ENCODE data around the gene FNDC3B.

The FNDC3B gene

DNA sequence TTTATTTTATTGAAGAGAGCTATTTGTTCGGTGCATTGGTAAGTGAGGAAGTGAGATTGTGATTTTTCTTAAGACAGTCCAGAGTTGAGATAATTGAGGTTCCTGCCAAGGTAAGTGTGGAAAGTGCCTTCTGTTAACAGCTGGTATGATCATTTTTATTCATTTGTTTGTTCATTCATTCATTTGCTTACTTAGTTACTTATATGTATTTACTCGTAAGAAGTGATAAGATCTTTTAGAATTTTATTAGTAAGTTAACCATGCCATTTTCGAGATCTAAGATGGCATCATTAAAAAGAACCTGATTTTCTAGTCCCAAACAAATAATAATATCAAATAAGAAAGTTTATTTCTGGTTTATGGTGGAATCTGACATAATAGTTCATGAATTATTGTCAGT, 258.9 kb downstream of the FNDC3B start:
- DNase-seq = no peak

DNA sequence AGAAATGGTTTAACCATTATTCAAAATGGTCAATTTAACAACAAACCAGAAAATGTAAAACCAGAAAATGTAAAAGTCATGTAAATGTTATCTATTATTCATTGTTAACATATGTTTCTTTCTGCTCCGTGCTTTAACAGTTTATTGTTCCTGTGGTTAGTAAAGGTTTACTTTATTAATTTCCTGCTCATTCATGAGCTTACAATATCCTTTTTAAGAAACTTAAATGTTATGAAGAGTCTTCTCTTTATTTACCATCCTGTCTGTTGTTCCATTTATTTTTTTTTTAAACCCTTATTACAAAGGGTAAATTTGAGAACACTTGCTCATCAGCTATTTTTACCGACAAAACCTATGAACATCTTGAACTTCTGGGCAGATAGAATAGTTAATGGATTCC, 260.8 kb downstream of the FNDC3B start:
- no peak for DNase-seq

DNA sequence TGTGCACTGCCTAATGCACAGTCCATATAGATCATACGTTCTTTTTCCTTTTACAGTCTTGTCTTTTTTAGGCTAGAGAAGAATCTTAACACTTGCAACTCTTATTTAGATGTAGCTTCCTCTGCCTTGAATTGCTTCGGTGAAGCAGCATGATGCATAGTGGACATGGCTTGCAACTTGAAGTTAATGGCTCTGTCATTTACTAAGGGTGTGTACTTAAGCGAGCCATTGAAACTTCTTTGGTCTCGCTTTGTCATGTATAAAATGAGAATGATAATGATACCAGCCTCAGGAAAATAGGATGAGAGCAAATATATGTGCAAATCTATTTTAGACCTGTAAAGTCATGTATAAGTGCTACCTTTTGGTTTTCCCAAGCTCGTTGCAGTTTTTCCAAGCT, 261.5 kb downstream of the FNDC3B start:
- DNase-seq = no peak

DNA sequence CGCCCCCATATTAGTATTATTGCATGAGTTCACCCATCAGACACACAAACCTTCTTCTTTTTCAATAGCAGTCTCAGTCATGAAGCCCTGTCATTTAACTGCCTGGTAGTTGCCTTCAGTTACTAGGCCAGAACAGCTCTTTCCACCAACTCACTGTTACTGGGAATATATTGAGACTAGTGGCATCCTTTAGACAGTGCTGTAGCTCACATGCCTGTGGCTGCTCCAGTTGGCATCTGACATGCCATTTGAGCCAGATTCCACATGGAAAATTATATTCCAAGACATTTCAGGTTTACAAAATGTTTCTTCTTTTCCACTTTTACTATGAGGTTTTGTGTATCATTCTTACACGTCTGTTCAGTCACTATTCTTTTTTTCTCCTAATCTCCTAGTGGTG, 262.8 kb downstream of the FNDC3B start:
- DNase-seq = no peak

DNA sequence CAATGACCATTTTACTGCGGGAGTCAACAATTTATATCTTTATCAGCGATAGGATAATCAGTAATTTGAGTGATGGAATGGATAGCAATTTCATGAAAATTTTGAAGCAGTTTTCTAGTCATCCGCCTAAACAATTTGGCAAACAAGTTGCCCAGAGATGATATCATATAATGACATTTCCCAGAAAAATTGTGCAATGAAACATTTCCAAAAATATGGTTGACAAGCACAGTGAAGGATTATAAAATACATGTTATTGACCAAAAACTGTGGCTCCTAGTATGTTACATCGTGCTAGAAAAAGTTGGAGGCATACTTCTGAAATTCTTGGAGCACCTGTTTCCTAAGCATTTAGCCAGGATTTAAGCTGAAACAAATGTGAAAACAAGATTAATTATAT, 263.8 kb downstream of the FNDC3B start:
- DNase-seq = no peak

DNA sequence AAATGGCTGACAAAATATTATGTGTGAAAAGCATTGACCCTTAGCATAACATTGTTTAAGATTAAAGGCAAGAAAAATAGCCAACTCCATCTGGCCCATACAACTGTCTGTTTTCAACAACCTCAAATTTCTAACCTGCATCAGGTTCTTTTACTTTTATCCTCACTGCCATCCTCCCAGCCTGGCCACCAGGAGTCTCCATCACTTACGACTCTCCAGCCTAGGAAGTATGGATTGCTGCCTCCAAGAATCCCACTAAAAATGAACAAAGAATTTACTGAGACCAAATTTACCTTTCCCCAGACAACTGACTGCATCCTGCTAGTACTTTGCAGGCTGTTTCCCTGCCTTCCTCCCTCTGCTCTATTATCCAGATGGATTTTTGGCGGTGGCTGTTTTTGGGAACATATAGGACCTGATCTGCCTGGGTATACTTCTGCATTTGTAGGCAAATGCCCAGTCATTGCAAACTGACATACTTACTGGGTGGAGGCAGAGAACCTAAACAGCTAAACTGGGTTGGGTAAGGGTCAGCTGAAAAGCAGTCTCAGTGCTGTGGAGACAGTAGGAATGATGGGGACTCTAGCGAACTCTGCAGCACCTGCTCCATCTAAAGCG, 264.7 kb downstream of the FNDC3B start:
- no peak for DNase-seq

DNA sequence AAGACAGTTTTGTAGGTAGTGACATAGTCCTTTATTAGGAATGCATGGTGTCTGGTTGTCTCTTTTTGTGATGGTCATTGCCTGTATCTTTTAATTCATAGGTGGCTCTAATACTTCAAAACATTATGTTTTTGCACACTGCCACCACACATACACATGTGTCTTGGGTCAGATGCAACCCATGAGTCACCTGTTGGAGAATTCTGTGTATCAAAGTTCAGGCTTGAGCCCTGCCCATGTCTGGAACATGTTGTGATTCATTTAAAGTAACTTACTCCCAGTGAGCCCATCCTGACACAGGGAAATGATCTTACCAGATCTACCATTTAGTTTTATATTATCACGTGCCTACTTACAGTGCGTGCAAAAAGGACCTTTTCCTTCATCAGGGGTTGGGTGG, 266.2 kb downstream of the FNDC3B start:
- DNase-seq = no peak

DNA sequence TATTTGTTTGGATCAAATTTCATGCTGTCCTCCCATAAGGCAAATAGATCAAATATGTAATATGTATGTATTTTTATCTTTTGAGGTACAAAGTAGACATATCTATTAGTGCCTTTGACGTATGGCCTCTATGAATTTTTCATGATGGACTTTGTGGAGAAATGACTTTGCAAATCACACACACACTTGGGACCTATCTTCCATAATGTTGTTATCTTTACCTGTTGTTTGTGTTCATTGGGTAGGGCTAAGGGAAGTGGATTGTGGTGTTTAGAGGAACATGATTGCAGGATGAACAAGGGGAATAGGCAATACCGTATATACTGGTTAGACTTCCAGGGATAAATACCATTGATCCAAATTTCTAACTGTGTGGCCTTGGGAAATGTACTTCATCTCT, 266.6 kb downstream of the FNDC3B start:
- no peak for DNase-seq

DNA sequence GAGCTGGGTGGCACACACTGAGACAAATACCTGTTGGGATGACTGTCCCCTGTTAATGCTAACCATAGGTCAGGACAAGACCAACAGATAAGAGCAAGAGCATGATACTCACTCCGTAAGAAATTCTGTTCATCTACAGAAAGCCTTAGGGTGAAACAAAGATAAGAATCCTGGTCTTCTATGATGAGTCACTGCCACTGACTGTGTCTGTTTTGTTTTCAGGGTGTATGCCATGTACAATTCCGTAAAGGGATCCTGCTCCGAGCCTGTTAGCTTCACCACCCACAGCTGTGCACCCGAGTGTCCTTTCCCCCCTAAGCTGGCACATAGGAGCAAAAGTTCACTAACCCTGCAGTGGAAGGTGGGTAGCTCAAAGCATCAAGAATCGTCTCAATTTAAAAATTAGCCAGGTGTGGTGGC, 267.8 kb downstream of the FNDC3B start:
- DNase-seq = no peak

DNA sequence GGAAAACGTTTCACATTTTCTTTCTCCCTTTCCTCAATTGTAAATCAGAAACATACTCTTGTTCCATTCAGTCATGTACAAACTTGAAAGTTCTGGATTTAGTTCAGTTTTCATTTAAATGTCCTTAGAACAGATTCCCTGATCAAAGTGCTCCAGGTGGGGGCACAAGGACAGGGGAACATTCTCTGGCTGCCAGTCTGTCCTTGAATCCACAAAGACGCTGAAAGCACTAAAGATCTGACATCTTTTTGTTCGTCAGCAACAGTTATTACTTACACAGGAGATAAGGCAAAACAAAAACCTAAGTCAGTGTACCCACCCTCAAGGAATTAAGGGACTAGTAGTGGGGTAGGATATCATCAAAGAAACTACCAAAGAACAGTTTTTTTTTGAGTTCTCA, 269.7 kb downstream of the FNDC3B start:
- no peak for DNase-seq

DNA sequence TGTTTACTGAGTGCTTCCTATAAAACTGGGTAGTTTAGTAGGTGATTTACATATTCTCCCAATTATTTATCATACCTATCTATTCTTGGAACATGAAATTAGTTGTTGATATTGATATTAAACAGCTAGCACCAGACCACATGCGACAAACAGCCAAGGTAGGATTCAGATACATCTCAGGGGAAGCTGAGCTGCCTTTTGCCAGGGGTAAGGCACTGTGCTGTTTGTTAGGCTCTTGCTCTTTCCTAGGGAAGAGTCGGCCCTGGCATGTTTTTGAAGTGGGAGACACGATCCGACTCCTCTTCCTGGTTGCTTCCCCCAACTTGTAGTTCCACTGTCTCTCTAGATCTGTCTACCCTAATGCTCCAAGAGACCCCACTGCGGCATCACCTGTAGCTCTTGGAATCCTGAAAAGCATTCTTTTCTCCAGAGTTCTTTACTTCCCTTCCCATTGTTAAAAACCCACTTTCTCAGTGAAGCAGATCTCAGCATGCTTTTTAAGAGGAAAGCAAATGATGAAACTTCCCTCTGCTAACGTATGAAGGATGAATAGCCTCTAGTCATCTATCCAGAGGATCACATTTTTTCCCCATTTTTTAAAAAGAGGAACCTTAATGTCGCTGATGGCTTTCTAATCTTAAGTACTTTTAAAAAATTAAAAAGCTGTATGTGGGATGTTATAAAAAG, 270.5 kb downstream of the FNDC3B start:
- DNase-seq = no peak

DNA sequence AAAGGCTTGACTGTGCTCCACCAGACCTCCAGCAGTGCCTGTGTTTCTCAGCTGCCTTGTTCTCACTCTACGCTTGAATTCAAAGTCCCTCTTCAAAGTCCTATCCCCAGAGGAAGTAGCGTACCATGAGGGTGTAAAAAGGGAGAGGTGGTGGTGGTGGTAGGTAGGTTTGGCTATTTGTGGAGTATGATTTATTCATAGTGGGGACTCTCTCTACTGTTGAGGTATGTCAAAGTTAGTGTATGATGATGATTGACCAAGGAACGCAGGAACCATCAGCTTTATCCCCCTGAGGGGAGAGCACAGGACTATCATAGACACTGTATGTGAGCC, 271.0 kb downstream of the FNDC3B start:
- DNase-seq = no peak

DNA sequence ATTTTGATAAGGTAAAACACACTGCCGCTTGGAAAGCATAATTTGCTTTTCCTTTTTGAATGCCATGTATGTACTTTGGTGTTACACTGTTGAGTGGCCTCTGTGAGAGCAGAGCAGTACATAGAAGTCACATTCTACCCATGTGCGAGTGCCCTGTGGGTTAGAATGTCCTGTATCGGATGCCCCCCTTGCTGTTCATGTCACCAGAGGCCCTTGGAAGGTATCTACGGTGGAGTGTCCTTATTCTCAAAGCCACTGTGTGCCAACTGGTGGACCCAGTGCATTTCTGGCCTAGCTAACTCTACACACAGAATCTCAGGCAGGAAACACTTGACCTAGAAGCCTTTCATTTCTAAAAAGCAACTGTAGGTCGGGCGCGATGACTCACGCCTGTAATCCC, 271.8 kb downstream of the FNDC3B start:
- no peak for DNase-seq

DNA sequence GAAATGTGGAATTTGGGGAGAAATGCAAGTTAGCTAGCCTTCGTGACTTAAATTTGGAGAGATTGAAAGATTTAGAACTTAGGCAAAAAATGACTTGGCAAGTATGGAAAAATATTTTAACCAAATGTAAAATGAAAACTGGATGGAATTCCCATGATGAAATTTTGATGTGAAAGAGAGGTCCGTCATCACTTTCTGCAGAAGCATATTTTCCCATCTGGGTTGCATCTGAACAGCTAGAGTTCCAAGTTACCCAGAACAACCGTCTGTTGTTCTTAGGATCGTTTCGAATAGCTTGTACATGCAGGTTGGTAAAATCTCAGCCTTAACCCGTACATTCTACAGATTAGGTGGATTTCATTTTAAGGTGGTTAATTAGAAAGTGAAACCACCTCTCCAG, 272.6 kb downstream of the FNDC3B start:
- DNase-seq = no peak

DNA sequence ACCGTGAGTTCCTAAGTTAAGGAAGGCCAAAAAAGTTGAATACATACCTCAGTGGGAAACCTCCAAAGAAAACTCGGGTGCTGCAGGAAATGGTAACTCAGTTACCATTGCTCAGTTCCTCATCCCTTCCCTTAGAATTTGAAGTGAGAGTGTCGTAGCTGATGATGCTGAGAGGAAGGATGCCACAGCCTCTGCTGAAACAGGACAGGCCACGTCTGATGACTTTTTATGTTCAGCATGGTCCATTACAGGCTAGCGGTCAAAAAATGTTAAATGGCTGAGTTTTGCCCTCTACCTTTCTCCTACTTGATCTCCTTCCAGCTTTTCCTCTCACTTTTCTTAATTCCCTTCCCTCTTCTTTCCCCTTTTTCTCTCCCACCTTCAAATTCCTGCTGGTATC, 273.3 kb downstream of the FNDC3B start:
- no peak for DNase-seq

DNA sequence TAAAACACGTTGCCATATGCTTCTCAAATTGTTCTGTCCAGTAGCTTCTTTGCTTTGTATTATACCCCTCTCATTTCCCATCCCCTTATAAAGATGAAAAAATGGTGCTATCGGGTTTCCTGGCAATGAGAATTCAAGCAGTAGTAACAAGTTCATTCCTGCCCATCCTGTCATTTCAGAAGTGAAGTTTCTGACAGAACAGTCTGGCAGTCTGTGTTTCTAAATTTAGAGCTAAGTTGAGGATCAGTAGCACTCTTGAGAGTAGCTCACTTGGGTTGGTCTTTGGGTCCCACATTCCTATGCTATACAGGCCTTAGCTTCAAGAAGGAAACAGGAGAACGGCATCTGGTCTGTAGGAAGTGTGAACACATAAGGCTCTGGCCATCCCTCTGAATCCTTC, 274.3 kb downstream of the FNDC3B start:
- DNase-seq = no peak

DNA sequence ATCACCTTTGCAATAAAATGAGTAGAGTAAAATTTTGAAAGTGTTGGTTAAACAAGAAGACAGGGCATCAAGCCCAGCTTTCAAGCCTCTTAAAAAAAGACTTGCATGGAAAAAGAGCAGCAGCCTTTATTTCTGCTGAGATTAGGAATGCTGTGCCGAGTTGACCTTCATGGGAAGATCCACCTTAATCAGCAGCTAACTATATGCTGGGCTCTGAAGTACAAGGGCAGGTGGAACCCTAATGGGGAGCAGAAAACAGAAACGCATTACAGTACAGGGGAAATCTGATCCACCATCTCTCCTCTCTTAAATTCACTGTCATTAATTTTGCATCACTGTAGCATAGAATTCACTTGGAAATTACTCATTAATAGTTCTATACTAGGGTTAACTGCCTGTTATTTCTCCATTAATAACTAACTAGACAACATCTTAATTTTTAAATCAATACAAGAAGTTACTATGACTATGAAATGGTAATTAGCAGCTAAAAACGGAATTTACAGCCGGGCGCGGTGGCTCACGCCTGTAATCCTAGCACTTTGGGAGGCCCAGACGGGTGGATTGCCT, 275.3 kb downstream of the FNDC3B start:
- no peak for DNase-seq

DNA sequence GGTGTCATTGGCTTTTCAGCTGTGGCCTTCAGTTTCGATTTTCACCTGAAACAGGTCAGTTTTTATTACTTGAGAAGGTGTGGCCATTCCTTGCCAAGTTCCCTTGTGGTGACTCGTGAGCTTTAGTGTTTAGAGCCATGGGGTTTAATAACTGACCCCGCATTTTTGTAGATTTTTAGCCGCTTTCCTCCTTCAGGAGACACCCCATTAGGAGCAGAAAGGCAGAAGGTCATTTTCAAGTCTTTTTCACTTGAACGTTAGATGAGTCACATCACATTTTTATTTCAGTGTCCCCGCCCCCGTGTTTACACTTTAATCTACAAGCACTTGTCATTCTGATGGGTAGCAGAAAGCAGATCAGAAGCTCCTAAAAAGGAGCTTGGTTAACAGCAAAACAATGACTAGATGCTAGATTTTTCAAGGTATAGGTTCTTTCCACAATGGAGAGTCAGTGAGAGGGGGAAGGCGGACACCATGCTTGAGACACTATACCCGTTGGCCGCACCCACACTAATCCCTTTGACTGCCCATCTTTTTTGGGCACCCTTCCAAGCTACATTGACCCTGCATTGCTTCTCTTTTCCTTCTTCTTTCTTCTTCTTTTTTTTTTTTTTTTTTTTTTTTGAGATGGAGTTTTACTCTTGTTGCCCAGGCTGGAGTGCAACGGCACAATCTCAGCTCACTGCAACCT, 276.2 kb downstream of the FNDC3B start:
- no peak for DNase-seq

DNA sequence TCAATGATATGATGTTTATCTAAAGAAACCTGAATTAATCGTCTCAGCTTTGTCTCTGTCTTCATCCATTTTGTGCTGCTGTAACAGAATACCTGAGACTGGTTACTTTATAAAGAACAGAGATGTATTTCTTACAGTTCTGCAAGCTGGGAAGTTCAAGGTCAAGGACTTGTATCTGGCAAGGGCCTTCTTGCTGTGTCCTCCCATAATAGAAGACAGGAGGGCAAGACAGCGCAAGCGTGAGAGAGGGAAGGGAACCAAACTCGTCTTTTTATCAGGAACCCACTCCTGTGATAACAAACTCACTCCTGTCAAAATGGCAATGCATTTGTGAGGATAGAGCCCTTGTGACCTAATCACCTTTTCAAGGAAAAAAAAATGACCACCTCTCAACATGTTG, 277.4 kb downstream of the FNDC3B start:
- no peak for DNase-seq

DNA sequence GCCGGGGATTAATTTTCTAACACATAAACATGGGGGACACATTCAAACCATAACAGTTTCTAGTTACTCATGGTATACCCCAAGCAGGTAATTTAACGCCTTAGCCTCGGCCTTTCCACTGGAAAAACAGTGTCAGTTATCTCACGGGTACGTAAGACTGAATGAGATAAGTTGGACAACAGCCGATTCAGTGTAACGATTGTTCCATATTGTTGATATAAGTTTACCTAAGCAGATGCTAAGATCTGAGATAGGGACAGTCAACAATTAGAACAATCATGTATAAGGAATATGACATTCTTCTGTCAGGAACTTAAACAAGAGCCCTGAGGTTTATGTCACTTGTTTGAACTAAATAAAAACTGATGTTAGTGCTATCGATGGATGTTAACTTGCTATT, 278.1 kb downstream of the FNDC3B start:
- no peak for DNase-seq

DNA sequence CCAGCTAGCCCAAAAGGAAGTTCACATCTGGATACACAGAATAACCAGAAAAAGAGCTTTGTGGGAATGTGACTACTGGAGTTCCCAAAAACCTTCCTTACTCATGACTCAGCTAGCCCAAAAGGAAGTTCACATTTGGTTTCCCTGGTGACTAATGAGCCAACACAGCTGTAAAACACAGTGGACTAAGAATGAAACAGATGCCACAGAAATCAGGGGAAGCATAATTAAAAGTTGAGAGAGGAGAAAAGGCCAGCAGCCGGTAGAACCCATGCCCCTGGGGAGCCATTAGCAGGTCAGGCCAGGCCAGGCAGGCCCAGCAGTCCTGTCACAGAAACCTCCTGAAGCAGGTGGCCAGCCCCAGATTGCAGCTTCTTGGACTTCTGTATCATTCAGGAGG, 278.6 kb downstream of the FNDC3B start:
- no peak for DNase-seq

DNA sequence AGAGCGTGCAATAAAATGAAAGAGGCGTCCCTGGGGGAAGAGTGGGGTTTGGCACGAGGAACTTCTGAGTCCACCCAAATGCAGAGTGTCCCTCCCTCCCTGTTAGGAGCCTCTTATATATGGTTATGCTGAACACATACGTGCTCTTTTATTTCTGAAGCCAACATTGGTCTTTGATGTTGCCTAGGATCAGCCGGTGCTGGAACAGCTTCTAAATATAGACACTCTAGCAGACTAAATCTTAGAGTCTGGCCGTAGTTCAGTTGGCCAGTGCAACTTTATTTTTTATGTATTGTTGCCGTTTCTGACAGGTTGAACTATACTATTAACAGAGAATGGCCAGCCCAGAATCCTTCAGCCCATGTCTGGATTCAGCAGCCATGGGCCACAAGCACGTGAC, 280.2 kb downstream of the FNDC3B start:
- no peak for DNase-seq

DNA sequence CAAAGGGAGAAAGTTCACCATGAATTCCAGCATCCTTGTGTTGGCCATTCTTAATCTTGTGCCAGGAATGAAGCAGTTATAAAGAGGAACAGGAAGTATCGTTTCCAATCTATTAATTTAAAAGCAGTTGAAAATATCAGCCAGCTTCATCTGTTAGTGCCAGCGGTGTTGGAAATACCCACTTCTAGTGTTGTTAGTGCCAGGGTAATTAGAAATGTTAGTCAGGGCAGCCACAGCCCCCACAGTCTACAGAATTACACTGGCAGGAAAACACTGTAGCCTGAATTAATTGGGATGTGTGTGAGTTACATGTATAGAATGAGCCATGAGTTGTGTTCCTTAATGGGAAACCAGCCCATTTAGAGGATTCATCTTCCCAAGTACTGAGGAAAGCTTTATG, 281.1 kb downstream of the FNDC3B start:
- DNase-seq = no peak

DNA sequence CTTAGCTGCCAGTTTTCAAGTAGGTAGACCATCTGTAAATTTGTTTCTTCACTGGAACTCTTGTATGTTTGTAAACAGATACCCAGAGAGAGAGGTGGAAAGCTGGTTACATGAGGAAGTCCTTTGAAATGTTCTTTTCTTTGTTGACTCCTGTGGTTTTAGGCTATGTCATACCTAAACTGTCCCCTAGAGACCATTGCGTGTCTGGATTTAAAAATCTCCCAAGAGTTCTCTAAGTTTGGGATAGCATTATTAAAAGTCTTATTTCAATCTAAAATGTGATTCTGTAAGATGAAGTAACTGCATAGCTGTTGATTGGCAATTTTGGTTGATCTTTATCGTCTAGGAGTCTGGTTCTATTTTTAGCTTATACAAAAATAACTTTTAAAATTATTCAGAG, 281.7 kb downstream of the FNDC3B start:
- DNase-seq = no peak

Measured in NCI-H345 (cell line).